Heart left ventricle (tissue), 13 donors: ENCODE measurements around the gene DCTN5.

ENCODE experiments used
- CTCF ChIP-seq, 12 donors: fragments of 200-600 bp; sonication (generic) in 4 of 12; IDR thresholded peaks; one replicate each; pipeline versions ENCODE4 v1.5.0 to v1.8.0; 2018 to 2022; ENCODE audit warnings: antibody characterized with exemption in 12 of 12, mild to moderate bottlenecking in 5 of 12
- POLR2A ChIP-seq, 2 donors: fragments of 450-650 bp; IDR thresholded peaks; one replicate each; pipeline ENCODE4 v1.6.1; 2017; ENCODE audit warnings: antibody characterized with exemption in 2 of 2, mild to moderate bottlenecking in 2 of 2, moderate library complexity in 2 of 2
- donor health status: ischemic (EF 13 %, LVEDD 7.1; RV severe dilation, severe dysfunction).
- donor health status: DM: no; HTN: yes; CAD: no.
- donor health status: DM: no; HTN: no; CAD: no.
- donor health status: ischemic (EF 25% LVEDD 6.9; RV normal size, moderate dysfunction).
- donor health status: ischemic (EF 25% LVEDD 5.7; RV mildly dilated, moderate dysfunction).
- donor health status: ischemic (EF 35%, LVEDD 5.7; RV mildly dilated, moderate dysfunction).
- donor health status: nonischemic (EF 11% LVEDD 7.7; RV severe dilation, severe dysfunction).
- donor health status: DM: yes; HTN: yes; CAD: no.
- donor health status: PGD.
- donor health status: ischemic (EF 29% LVEDD 5.4; RV normal size, mild dysfunction).
- donor health status: nonischemic (EF 23%, LVEDD 6.1; RV moderate dilation, normal function).

DNA sequence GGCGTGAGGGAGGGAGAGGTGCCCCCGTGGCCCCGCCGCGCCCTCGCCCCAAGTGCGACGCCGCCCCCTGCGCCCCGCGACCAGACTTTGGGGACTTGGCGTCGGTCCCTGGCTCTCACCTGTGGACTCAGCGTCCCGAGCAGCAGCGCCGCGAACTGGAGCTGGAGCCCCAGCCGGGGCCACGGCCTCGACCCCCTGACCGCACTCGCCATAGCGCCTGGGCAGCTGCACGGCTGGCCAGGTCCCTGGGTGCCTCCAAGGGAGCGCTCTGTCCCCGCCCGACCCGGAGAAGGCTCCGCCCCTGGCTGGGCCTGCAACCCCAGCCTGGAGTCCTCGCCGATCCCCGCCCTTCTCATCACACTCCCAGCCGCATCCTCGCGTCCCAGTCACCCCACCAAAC, 71.7 kb downstream of the DCTN5 start, which contains the start of gene ERN2:
- TF ChIP-seq CTCF (IDR thresholded peaks at IDR 0.05): no peak
- no peak for TF ChIP-seq POLR2A (IDR thresholded peaks at IDR 0.05)
